D721Med (cell line): ENCODE data around the gene ZBTB7C.

Experiments
- DNase-seq: peaks from one replicate; pipeline ENCODE4 v3.0.0; 2011; ENCODE audit warnings: low spot score; ENCODE audit not compliant: insufficient read length
- FAIRE-seq: peaks from 2 replicates; lab custom pipeline; 2011; peaks lifted over from hg19 to GRCh38; lab: Jason Lieb, UNC
- CTCF ChIP-seq: IDR thresholded peaks from 2 replicates; pipeline ENCODE4 v1.5.1; 2012; ENCODE audit warnings: mild to moderate bottlenecking, control low read depth; ENCODE audit not compliant: insufficient read depth; ENCODE audit errors: missing control alignments

ZBTB7C gene

GRCh38 chr18:48356151-48356745, 52.9 kb downstream of the ZBTB7C start:
- TF ChIP-seq CTCF, result no peak
- no peak for DNase-seq
- no peak for FAIRE-seq

- DNase-seq (no peak), FAIRE-seq (no peak)
- no peak for TF ChIP-seq CTCF
These were observed 53.7 kb downstream of the ZBTB7C start for GRCh38 chr18:48355276-48356115.

GRCh38 chr18:48354746-48355260, 54.4 kb downstream of the ZBTB7C start:
- FAIRE-seq, result no peak
- no peak for TF ChIP-seq CTCF

GRCh38 chr18:48352051-48352755, 57.0 kb downstream of the ZBTB7C start:
- DNase-seq, result no peak
- FAIRE-seq, result no peak
- no peak for TF ChIP-seq CTCF

More at GRCh38 chr18:48354746-48355260, 54.4 kb downstream of the ZBTB7C start:
- DNase-seq, result no peak

GRCh38 chr18:48351216-48352050, 57.8 kb downstream of the ZBTB7C start:
- FAIRE-seq (no peak), DNase-seq (no peak)
- TF ChIP-seq CTCF, result no peak

GRCh38 chr18:48348739-48349138, 60.4 kb downstream of the ZBTB7C start:
- no peak for TF ChIP-seq CTCF
- FAIRE-seq (no peak), DNase-seq (no peak)
